ENCODE results near the gene PNPO. TPM values are rescaled to one million over a fixed set of nuclear protein-coding genes. Genes with fewer than 3 reads are reported as not detected.

PNPO gene
- total RNA-seq, 2 donors from 2014 or later: 37.3 to 55.2 TPM

- no peaks in the 10 kb centered on the region for H3K4me1 ChIP-seq (replicated peaks)
- 51% methylated on average over 8 of the region's 8 CpGs for WGBS
- no peaks in the 10 kb centered on the region for H3K27me3 ChIP-seq (replicated peaks; ENCODE audit: insufficient read depth)
- no peak for DNase-seq (ENCODE audit: low spot score)
- intact Hi-C loops (cut with DNase I): no loop called here
- H3K9me3 ChIP-seq: no peaks in the 10 kb centered on the region
- no peaks in the 10 kb centered on the region for H3K36me3 ChIP-seq
- no peak overlapping the region for H3K27ac ChIP-seq
- TF ChIP-seq POLR2AphosphoS5 (IDR thresholded peaks at IDR 0.05) (no peak), CTCF (IDR thresholded peaks at IDR 0.05) (no peak), POLR2A (IDR thresholded peaks at IDR 0.05) (no peak)
- no peak overlapping the region for H3K4me3 ChIP-seq
Observed at GRCh38 chr17:47959825-47960655, 18.7 kb downstream of the PNPO start.

GRCh38 chr17:47961406-47961805, 20.0 kb downstream of the PNPO start:
- Histone ChIP-seq H3K4me1 (replicated peaks) (no peaks in the 10 kb centered on the region), H3K4me3 (no peak overlapping the region), H3K27me3 (replicated peaks; ENCODE audit: insufficient read depth) (no peaks in the 10 kb centered on the region), H3K36me3 (no peaks in the 10 kb centered on the region), H3K9me3 (no peaks in the 10 kb centered on the region), H3K27ac (no peak overlapping the region)
- DNase-seq (ENCODE audit: low spot score): no peak
- intact Hi-C loops (cut with DNase I): no loop called here
- TF ChIP-seq CTCF (IDR thresholded peaks at IDR 0.05) (no peak), POLR2A (IDR thresholded peaks at IDR 0.05) (no peak), POLR2AphosphoS5 (IDR thresholded peaks at IDR 0.05) (no peak)
- 89% methylated on average over 6 of the region's 6 CpGs for WGBS

- intact Hi-C loops (cut with DNase I): no loop called here
- WGBS: 89% methylated on average over 3 of the region's 3 CpGs
Observed at GRCh38 chr17:47962901-47963300, 21.5 kb downstream of the PNPO start.

GRCh38 chr17:47964856-47965255, 23.5 kb downstream of the PNPO start:
- WGBS: 98% methylated on average over 5 of the region's 5 CpGs

More at GRCh38 chr17:47962901-47963300, 21.5 kb downstream of the PNPO start:
- Histone ChIP-seq H3K27me3 (replicated peaks; ENCODE audit: insufficient read depth) (no peaks in the 10 kb centered on the region), H3K36me3 (no peaks in the 10 kb centered on the region), H3K4me3 (no peak overlapping the region), H3K27ac (no peak overlapping the region), H3K4me1 (replicated peaks) (no peaks in the 10 kb centered on the region), H3K9me3 (no peaks in the 10 kb centered on the region)
- no peak for DNase-seq (ENCODE audit: low spot score)
- TF ChIP-seq CTCF (IDR thresholded peaks at IDR 0.05) (no peak), POLR2A (IDR thresholded peaks at IDR 0.05) (no peak), POLR2AphosphoS5 (IDR thresholded peaks at IDR 0.05) (no peak)

More at GRCh38 chr17:47964856-47965255, 23.5 kb downstream of the PNPO start:
- intact Hi-C loops (cut with DNase I): no loop called here
- no peaks in the 10 kb centered on the region for H3K36me3 ChIP-seq
- H3K27me3 ChIP-seq (replicated peaks; ENCODE audit: insufficient read depth): no peaks in the 10 kb centered on the region
- TF ChIP-seq POLR2AphosphoS5 (IDR thresholded peaks at IDR 0.05) (no peak), CTCF (IDR thresholded peaks at IDR 0.05) (no peak), POLR2A (IDR thresholded peaks at IDR 0.05) (no peak)
- no peak overlapping the region for H3K27ac ChIP-seq
- H3K4me3 ChIP-seq: no peak overlapping the region
- no peaks in the 10 kb centered on the region for H3K4me1 ChIP-seq (replicated peaks)
- no peaks in the 10 kb centered on the region for H3K9me3 ChIP-seq
- no peak for DNase-seq (ENCODE audit: low spot score)
